GM12874 (cell line): ENCODE measurements around the gene AVP.

ENCODE experiments used
- CTCF ChIP-seq: IDR thresholded peaks from 2 replicates; pipeline ENCODE4 v1.5.1; 2011; ENCODE audit warnings: low read depth, mild to moderate bottlenecking, control low read depth, low read length, moderate library complexity; ENCODE audit not compliant: insufficient read depth

Gene AVP

GRCh38 chr20:3044336-3044965, 40.1 kb downstream of the AVP start:
- no peak for TF ChIP-seq CTCF

GRCh38 chr20:3043322-3043721, 41.2 kb downstream of the AVP start, which contains the start of gene GNRH2:
Gene GNRH2, plus strand, starts transcription at chr20:3043622. Its CDS starts 793 bp downstream, at chr20:3044415.
- TF ChIP-seq CTCF = no peak

- TF ChIP-seq CTCF = no peak
Measured at GRCh38 chr20:3042625-3043024, 41.9 kb downstream of the AVP start.

GRCh38 chr20:3041854-3042409, 42.6 kb downstream of the AVP start:
- TF ChIP-seq CTCF = no peak

- no peak for TF ChIP-seq CTCF
Measured at GRCh38 chr20:3040086-3040485, 44.4 kb downstream of the AVP start.

GRCh38 chr20:3039426-3039825, 45.1 kb downstream of the AVP start:
- TF ChIP-seq CTCF = no peak

GRCh38 chr20:3038454-3038853, 46.1 kb downstream of the AVP start:
- no peak for TF ChIP-seq CTCF
